ENCODE measurements around the gene PDK3. TPM values are rescaled to one million over a fixed set of nuclear protein-coding genes. Genes with fewer than 3 reads are reported as not detected.

PDK3 gene
- total RNA-seq, 1 donor from 2014 or later: 26.4 TPM

DNA sequence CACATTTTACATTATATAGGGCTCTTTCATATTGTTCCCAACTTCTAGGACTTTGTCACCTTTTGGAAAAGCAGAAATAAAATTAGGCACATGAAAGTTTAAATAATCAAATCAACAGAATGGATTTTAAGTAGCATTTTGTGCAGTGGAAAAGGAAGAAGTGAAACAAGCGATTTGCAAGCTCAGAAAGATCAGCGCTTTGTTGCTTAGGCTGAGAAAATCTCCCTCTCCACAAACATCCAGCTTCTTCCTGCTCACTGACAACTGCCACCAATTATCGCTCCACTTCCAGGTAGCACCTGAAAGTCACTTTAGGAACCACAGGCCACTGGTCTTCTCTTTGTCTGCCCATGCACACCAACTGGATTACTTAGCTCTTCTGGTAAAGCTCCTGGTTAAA lies 2.0 kb upstream of the PDK3 start:
- no peaks in the 10 kb centered on the region for H3K9me3 Mint-ChIP-seq
- no peak overlapping the region for H3K27ac Mint-ChIP-seq
- intact Hi-C loops (cut with micrococcal nuclease): no loop called here
- no peak for DNase-seq (ENCODE audit: low spot score)
- peaks cover 10% of the 10 kb centered on the region for H3K27me3 Mint-ChIP-seq (ENCODE audit: low read depth)
- H3K4me1 Mint-ChIP-seq (ENCODE audit: low read depth): peaks cover 21% of the 10 kb centered on the region
- peaks cover 5% of the 10 kb centered on the region for H3K36me3 Mint-ChIP-seq (ENCODE audit: low read depth)
- no peak overlapping the region for H3K4me3 Mint-ChIP-seq (ENCODE audit: low read depth)

DNA sequence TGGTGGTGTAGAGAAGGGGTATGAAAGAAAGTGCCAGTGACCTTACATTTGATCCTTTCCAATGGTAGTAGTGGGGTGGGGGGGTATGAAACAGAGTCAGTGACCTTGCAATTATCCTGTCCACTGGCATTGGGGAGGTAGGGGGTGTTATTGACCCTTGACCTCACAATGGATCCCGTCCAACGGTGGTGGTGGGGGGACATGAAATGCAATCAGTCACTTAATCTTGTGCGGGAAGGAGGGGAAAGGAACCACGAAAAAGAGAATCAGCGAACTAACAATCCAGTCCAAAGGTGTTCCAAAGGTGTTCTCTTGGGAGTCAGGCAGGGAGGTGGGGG lies 619 bp upstream of the PDK3 start:
- H3K4me1 Mint-ChIP-seq (ENCODE audit: low read depth): peaks cover 26% of the 10 kb centered on the region
- H3K36me3 Mint-ChIP-seq (ENCODE audit: low read depth): peaks cover 8% of the 10 kb centered on the region
- no peaks in the 10 kb centered on the region for H3K9me3 Mint-ChIP-seq
- DNase-seq (ENCODE audit: low spot score): no peak
- peaks cover 2% of the 10 kb centered on the region for H3K27me3 Mint-ChIP-seq (ENCODE audit: low read depth)
- intact Hi-C loops (cut with micrococcal nuclease): no loop called here
- H3K4me3 Mint-ChIP-seq (ENCODE audit: low read depth): peak overlapping the region; percentile 84
- H3K27ac Mint-ChIP-seq: peak overlapping the region; percentile 85

GRCh38 chrX:24465532-24465865 lies 413 bp downstream of the PDK3 start:
- Mint-ChIP-seq H3K36me3 (ENCODE audit: low read depth) (peaks cover 8% of the 10 kb centered on the region), H3K4me1 (ENCODE audit: low read depth) (peaks cover 29% of the 10 kb centered on the region), H3K9me3 (no peaks in the 10 kb centered on the region), H3K27ac (peak overlapping the region; percentile 33), H3K4me3 (ENCODE audit: low read depth) (peak overlapping the region; percentile 71), H3K27me3 (ENCODE audit: low read depth) (no peaks in the 10 kb centered on the region)
- no peak for DNase-seq (ENCODE audit: low spot score)
- intact Hi-C loops (cut with micrococcal nuclease): loop anchor here (1.0 to 5.0 kb wide), 2 partner anchors 15 to 227 kb away; partner anchors contain the start of gene POLA1

DNA sequence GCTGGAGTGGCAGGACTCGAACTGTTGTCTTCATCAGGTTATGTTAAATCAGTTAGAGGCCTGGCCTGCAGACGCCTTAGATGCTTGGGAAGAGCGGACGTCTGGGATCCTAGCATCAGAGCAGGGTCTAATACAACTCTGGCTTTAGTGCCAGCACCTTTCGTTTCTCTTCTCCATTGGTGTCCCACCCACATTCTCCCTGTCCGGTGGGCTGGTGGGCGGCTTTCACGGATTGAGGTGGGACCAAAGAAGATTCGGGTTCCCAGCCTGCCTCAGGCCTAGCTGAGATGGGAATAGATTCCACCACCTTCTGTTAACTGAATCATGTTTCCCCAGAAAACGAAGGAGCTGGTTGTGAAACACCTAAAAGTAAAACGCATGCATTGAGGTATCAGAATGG lies 939 bp downstream of the PDK3 start:
- H3K27ac Mint-ChIP-seq: peak overlapping the region; percentile 33
- H3K36me3 Mint-ChIP-seq (ENCODE audit: low read depth): peaks cover 8% of the 10 kb centered on the region
- H3K27me3 Mint-ChIP-seq (ENCODE audit: low read depth): no peaks in the 10 kb centered on the region
- H3K4me3 Mint-ChIP-seq (ENCODE audit: low read depth): peak overlapping the region; percentile 71
- no peak for DNase-seq (ENCODE audit: low spot score)
- H3K4me1 Mint-ChIP-seq (ENCODE audit: low read depth): peaks cover 32% of the 10 kb centered on the region
- intact Hi-C loops (cut with micrococcal nuclease): loop anchor here (2.0 to 5.0 kb wide), 2 partner anchors 33 to 226 kb away; partner anchors contain the start of gene POLA1
- H3K9me3 Mint-ChIP-seq: no peaks in the 10 kb centered on the region

GRCh38 chrX:24468245-24468644 lies 3.2 kb downstream of the PDK3 start:
- H3K9me3 Mint-ChIP-seq: no peaks in the 10 kb centered on the region
- H3K27me3 Mint-ChIP-seq (ENCODE audit: low read depth): no peaks in the 10 kb centered on the region
- peaks cover 8% of the 10 kb centered on the region for H3K36me3 Mint-ChIP-seq (ENCODE audit: low read depth)
- H3K27ac Mint-ChIP-seq: no peak overlapping the region
- H3K4me3 Mint-ChIP-seq (ENCODE audit: low read depth): no peak overlapping the region
- intact Hi-C loops (cut with micrococcal nuclease): loop anchor here (5.0 kb wide), 1 partner anchor 224 kb away; the partner anchor contains the start of gene POLA1
- H3K4me1 Mint-ChIP-seq (ENCODE audit: low read depth): peaks cover 42% of the 10 kb centered on the region
- DNase-seq (ENCODE audit: low spot score): no peak

- Mint-ChIP-seq H3K9me3 (no peaks in the 10 kb centered on the region), H3K4me3 (ENCODE audit: low read depth) (peak overlapping the region; percentile 27), H3K27ac (peak overlapping the region; percentile 58), H3K27me3 (ENCODE audit: low read depth) (no peaks in the 10 kb centered on the region), H3K4me1 (ENCODE audit: low read depth) (peaks cover 48% of the 10 kb centered on the region), H3K36me3 (ENCODE audit: low read depth) (peaks cover 8% of the 10 kb centered on the region)
- intact Hi-C loops (cut with micrococcal nuclease): no loop called here
- DNase-seq (ENCODE audit: low spot score): no peak
Measured at GRCh38 chrX:24471808-24472207, 6.7 kb downstream of the PDK3 start.

DNA sequence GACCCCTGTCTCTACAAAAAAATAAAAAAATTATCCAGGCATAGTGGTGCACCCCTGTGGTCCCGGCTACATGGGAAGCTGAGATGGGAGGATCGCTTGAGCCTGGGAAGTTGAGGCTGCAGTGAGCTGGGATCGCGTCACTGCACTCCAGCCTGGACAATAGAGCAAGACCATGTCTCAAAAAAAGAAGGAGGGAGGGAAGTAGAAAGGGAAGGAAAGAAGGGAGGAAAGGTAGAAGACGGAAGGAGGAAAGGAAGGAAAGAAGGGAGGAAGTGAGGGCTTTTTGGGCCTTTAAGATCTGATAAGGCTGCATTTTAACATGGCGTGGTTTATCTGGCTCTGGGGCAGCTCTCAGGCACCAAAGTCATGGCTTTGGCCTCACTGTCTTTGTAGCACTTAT lies 10.4 kb downstream of the PDK3 start:
- H3K4me1 Mint-ChIP-seq (ENCODE audit: low read depth): peaks cover 53% of the 10 kb centered on the region
- H3K4me3 Mint-ChIP-seq (ENCODE audit: low read depth): no peak overlapping the region
- no peak for DNase-seq (ENCODE audit: low spot score)
- H3K27me3 Mint-ChIP-seq (ENCODE audit: low read depth): no peaks in the 10 kb centered on the region
- H3K27ac Mint-ChIP-seq: no peak overlapping the region
- H3K9me3 Mint-ChIP-seq: no peaks in the 10 kb centered on the region
- H3K36me3 Mint-ChIP-seq (ENCODE audit: low read depth): peaks cover under 1% of the 10 kb centered on the region
- intact Hi-C loops (cut with micrococcal nuclease): no loop called here

GRCh38 chrX:24478509-24478908 lies 13.4 kb downstream of the PDK3 start:
- Mint-ChIP-seq H3K9me3 (no peaks in the 10 kb centered on the region), H3K27ac (peak overlapping the region; percentile 92), H3K4me1 (ENCODE audit: low read depth) (peaks cover 52% of the 10 kb centered on the region), H3K4me3 (ENCODE audit: low read depth) (peak overlapping the region; percentile 37), H3K36me3 (ENCODE audit: low read depth) (peaks cover 18% of the 10 kb centered on the region), H3K27me3 (ENCODE audit: low read depth) (no peaks in the 10 kb centered on the region)
- DNase-seq (ENCODE audit: low spot score): no peak
- intact Hi-C loops (cut with micrococcal nuclease): no loop called here

DNA sequence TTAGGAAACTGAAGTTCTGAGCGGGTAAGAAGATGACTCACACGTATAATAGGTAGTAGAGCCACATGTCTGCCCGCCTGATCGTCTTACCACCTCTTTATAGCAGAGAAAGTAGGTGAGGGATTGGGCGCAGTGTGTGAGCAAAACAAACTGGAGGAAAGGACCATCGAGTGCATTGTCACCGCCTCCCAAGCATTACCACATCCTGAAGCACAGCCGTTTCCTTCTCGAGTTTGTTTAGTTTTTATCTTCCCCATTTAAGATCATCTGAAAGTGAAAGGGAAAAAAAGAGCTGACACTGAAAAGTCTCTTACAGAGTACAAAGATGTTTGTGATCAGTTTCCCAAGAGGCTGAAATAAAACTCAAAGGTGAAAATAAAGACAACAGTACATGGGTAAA lies 14.8 kb downstream of the PDK3 start:
- H3K4me3 Mint-ChIP-seq (ENCODE audit: low read depth): peak overlapping the region; percentile 70
- H3K27me3 Mint-ChIP-seq (ENCODE audit: low read depth): no peaks in the 10 kb centered on the region
- peak overlapping the region; percentile 92 for H3K27ac Mint-ChIP-seq
- H3K4me1 Mint-ChIP-seq (ENCODE audit: low read depth): peaks cover 45% of the 10 kb centered on the region
- DNase-seq (ENCODE audit: low spot score): peak; percentile 73
- peaks cover 18% of the 10 kb centered on the region for H3K36me3 Mint-ChIP-seq (ENCODE audit: low read depth)
- intact Hi-C loops (cut with micrococcal nuclease): loop anchor here (1.0 to 2.0 kb wide), 4 partner anchors 15 to 818 kb away; partner anchors contain the start of gene PDK3
- no peaks in the 10 kb centered on the region for H3K9me3 Mint-ChIP-seq

GRCh38 chrX:24480400-24480865 lies 15.3 kb downstream of the PDK3 start:
- intact Hi-C loops (cut with micrococcal nuclease): loop anchor here (1.0 to 2.0 kb wide), 4 partner anchors 15 to 818 kb away; partner anchors contain the start of gene PDK3
- Mint-ChIP-seq H3K9me3 (no peaks in the 10 kb centered on the region), H3K4me1 (ENCODE audit: low read depth) (peaks cover 40% of the 10 kb centered on the region), H3K4me3 (ENCODE audit: low read depth) (peak overlapping the region; percentile 70), H3K27ac (peak overlapping the region; percentile 92), H3K27me3 (ENCODE audit: low read depth) (no peaks in the 10 kb centered on the region), H3K36me3 (ENCODE audit: low read depth) (peaks cover 18% of the 10 kb centered on the region)
- DNase-seq (ENCODE audit: low spot score): no peak

GRCh38 chrX:24482823-24483415 lies 17.8 kb downstream of the PDK3 start:
- Mint-ChIP-seq H3K4me1 (ENCODE audit: low read depth) (peaks cover 26% of the 10 kb centered on the region), H3K36me3 (ENCODE audit: low read depth) (peaks cover 18% of the 10 kb centered on the region), H3K4me3 (ENCODE audit: low read depth) (no peak overlapping the region), H3K9me3 (no peaks in the 10 kb centered on the region), H3K27me3 (ENCODE audit: low read depth) (no peaks in the 10 kb centered on the region), H3K27ac (no peak overlapping the region)
- DNase-seq (ENCODE audit: low spot score): no peak
- intact Hi-C loops (cut with micrococcal nuclease): no loop called here

DNA sequence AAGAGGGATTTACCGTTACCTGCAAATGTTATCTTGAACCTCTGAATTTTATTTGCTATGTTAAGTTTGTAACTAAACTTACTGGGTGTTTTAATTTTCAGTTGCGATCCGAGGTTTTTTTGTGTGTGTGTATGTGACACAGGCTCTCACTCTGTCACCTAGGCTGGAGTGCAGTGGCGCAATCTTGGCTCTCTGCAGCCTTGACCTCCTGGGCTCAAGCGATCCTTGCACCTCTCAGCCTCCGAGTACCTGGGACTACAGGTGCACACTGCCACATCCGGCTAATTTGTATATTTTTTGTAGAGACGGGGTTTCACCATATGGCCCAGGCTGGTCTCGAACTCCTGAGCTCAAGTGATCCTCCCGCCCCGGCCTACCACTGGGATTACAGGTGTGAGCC lies 18.5 kb downstream of the PDK3 start:
- Mint-ChIP-seq H3K4me3 (ENCODE audit: low read depth) (no peak overlapping the region), H3K27me3 (ENCODE audit: low read depth) (no peaks in the 10 kb centered on the region), H3K27ac (no peak overlapping the region), H3K9me3 (no peaks in the 10 kb centered on the region), H3K4me1 (ENCODE audit: low read depth) (peaks cover 22% of the 10 kb centered on the region), H3K36me3 (ENCODE audit: low read depth) (peaks cover 20% of the 10 kb centered on the region)
- no peak for DNase-seq (ENCODE audit: low spot score)
- intact Hi-C loops (cut with micrococcal nuclease): no loop called here

DNA sequence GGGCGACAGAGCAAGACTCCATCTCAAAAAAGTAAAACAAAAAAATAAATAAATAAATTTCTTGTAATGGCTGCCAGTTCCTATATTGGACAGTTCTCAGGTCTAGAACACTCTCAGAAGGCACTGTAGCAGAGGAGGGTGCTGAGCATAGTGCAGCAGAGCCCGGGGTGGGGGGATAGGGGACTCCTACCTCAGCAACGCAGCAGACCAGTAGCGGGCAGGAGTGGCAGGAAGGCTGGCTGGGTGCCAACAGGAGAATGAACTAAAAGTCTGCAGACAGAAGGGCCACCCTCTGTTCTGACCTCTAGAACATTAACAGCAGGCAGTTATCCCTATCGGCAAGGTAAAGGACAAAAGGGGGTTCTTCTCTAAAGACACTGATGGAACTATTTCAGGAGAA lies 20.2 kb downstream of the PDK3 start:
- Mint-ChIP-seq H3K4me1 (ENCODE audit: low read depth) (peaks cover 13% of the 10 kb centered on the region), H3K27me3 (ENCODE audit: low read depth) (no peaks in the 10 kb centered on the region), H3K27ac (no peak overlapping the region), H3K36me3 (ENCODE audit: low read depth) (peaks cover 20% of the 10 kb centered on the region), H3K4me3 (ENCODE audit: low read depth) (no peak overlapping the region), H3K9me3 (no peaks in the 10 kb centered on the region)
- no peak for DNase-seq (ENCODE audit: low spot score)
- intact Hi-C loops (cut with micrococcal nuclease): no loop called here

All from activated T-helper 2 cell treated with anti-CD3 and anti-CD28 coated beads, Interferon-gamma antibody, Interleukin-2, Interleukin-4, amounts not matched to agents 10 μg/mL and 5 μg/mL and 100 μg/mL, durations not matched to agents 14 hours and 24 hours and 36 hours (primary cell).